Calu3 (cell line): ENCODE measurements around the gene FMN2. TPM values are rescaled to one million over a fixed set of nuclear protein-coding genes. Genes with fewer than 3 reads are reported as not detected.

Experiments
- BruUV-seq: library from RNA; stranded (reverse); fragments of 400-500 nt; replicated peaks from 2 replicates; lab custom pipeline; 2021; lab: Mats Ljungman, UMichigan
- CTCF ChIA-PET: fragments of 300-600 bp; sonication (Branson Sonifier 250); formaldehyde crosslinking; loops from one replicate; lab custom pipeline; 2022; ENCODE audit warnings: antibody characterized with exemption; lab: Charles Lee
- DNase-seq: peaks from one replicate; pipeline ENCODE4 v3.0.0; 2022
- H3K27ac Mint-ChIP-seq: one replicate; pipeline ENCODE4 v1.8.0; 2022; ENCODE audit warnings: mixed read lengths; ENCODE audit not compliant: unreplicated experiment
- H3K27me3 Mint-ChIP-seq: one replicate; pipeline ENCODE4 v1.8.0; 2022; ENCODE audit warnings: mixed read lengths; ENCODE audit not compliant: unreplicated experiment
- H3K36me3 Mint-ChIP-seq: one replicate; pipeline ENCODE4 v1.8.0; 2022; ENCODE audit warnings: mild to moderate bottlenecking, moderate library complexity, mixed read lengths; ENCODE audit not compliant: insufficient read depth, unreplicated experiment
- H3K4me1 Mint-ChIP-seq: one replicate; pipeline ENCODE4 v1.8.0; 2022; ENCODE audit warnings: mild to moderate bottlenecking, low read depth, mixed read lengths; ENCODE audit not compliant: unreplicated experiment
- H3K4me3 Mint-ChIP-seq: one replicate; pipeline ENCODE4 v1.8.0; 2022; ENCODE audit warnings: mild to moderate bottlenecking, low read depth, moderate library complexity, mixed read lengths; ENCODE audit not compliant: unreplicated experiment
- H3K9me3 Mint-ChIP-seq: one replicate; pipeline ENCODE4 v1.8.0; 2022; ENCODE audit warnings: low read depth, mixed read lengths; ENCODE audit not compliant: unreplicated experiment
- intact Hi-C: fragments of 100-400 bp; cut with micrococcal nuclease; formaldehyde crosslinking; loops from one replicate; pipeline ENCODE4 v1.10.0; 2022; ENCODE audit not compliant: unreplicated experiment
- total RNA-seq: library from RNA; stranded (reverse); gene quantifications from 2 replicates; pipeline ENCODE4 v1.2.3, GENCODE V29; 2022
- TF ChIP-seq, protein P1 (sequence below): fragments of 200-600 bp; IDR thresholded peaks from one replicate; pipeline ENCODE4 v1.8.0; 2022; ENCODE audit warnings: antibody characterized with exemption; ENCODE audit not compliant: unreplicated experiment

The FMN2 gene
- total RNA-seq, 1 experiment from 2014 or later: 0.12 TPM

DNA sequence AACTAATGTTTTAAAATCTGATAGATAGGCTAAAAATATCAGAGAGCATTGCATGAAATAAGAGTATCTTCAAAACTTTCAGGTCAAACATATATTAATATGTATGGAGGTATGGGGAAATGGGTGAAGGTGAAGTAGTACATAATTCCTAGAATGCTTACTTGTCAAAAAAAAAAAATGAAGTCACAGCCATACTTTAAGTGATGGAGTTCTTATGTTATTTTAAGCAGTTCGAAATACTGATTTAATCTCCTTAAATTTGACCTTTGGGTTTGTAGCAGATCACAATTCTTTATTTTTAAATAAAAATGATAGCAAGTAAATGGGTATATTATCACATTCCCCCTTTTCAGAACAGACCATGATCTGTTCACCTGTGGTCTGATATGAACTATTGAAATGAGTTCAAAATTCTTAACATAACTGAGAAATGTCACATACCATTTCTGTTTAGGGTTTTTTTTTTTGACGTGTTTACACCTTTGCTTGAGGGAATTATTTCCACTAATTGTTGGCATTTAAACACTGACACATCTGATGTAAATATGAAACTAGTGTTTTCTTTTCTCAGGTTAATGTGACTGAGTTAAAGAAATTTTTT lies 300.1 kb downstream of the FMN2 start:
- H3K9me3 Mint-ChIP-seq: peaks cover 7% of the 10 kb centered on the region
- no peaks in the 10 kb centered on the region for H3K36me3 Mint-ChIP-seq
- no TSS peak for BruUV-seq
- no peak for DNase-seq
- no peaks in the 10 kb centered on the region for H3K4me1 Mint-ChIP-seq
- no peak overlapping the region for H3K27ac Mint-ChIP-seq
- TF ChIP-seq, protein P1, sequence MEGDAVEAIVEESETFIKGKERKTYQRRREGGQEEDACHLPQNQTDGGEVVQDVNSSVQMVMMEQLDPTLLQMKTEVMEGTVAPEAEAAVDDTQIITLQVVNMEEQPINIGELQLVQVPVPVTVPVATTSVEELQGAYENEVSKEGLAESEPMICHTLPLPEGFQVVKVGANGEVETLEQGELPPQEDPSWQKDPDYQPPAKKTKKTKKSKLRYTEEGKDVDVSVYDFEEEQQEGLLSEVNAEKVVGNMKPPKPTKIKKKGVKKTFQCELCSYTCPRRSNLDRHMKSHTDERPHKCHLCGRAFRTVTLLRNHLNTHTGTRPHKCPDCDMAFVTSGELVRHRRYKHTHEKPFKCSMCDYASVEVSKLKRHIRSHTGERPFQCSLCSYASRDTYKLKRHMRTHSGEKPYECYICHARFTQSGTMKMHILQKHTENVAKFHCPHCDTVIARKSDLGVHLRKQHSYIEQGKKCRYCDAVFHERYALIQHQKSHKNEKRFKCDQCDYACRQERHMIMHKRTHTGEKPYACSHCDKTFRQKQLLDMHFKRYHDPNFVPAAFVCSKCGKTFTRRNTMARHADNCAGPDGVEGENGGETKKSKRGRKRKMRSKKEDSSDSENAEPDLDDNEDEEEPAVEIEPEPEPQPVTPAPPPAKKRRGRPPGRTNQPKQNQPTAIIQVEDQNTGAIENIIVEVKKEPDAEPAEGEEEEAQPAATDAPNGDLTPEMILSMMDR: no peak
- H3K27me3 Mint-ChIP-seq: no peaks in the 10 kb centered on the region
- intact Hi-C loops: no loop called here
- CTCF ChIA-PET: no interaction called here
- no peak overlapping the region for H3K4me3 Mint-ChIP-seq

- intact Hi-C loops: no loop called here
- peaks cover 7% of the 10 kb centered on the region for H3K9me3 Mint-ChIP-seq
- no peak overlapping the region for H3K4me3 Mint-ChIP-seq
- DNase-seq: no peak
- TF ChIP-seq, protein P1: no peak
- BruUV-seq: no TSS peak
- CTCF ChIA-PET: no interaction called here
- no peak overlapping the region for H3K27ac Mint-ChIP-seq
- no peaks in the 10 kb centered on the region for H3K36me3 Mint-ChIP-seq
- no peaks in the 10 kb centered on the region for H3K4me1 Mint-ChIP-seq
- no peaks in the 10 kb centered on the region for H3K27me3 Mint-ChIP-seq
Measured at GRCh38 chr1:240394353-240394752, 302.7 kb downstream of the FMN2 start.

DNA sequence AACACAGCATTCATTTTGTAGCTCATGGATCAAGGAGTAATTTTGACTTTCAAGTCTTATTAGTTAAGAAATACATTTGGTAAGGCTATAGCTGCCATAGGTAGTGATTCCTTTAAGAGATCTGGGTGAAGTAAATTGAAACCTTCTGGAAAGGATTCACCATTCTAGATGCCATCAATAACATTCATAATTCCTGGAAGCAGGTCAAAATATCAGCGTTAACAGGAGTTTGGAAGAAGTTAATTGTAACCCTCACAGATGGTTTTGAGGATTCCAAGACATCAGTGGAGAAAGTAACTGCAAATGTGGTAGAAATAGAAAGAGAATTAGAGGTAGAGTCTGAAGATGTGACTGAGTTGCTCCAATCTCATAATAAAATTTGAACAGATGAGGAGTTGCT lies 303.7 kb downstream of the FMN2 start:
- H3K27ac Mint-ChIP-seq: no peak overlapping the region
- no peak for DNase-seq
- TF ChIP-seq, protein P1: no peak
- H3K27me3 Mint-ChIP-seq: no peaks in the 10 kb centered on the region
- H3K4me3 Mint-ChIP-seq: no peak overlapping the region
- CTCF ChIA-PET: no interaction called here
- intact Hi-C loops: no loop called here
- no peaks in the 10 kb centered on the region for H3K4me1 Mint-ChIP-seq
- H3K9me3 Mint-ChIP-seq: peaks cover 7% of the 10 kb centered on the region
- no TSS peak for BruUV-seq
- H3K36me3 Mint-ChIP-seq: no peaks in the 10 kb centered on the region

DNA sequence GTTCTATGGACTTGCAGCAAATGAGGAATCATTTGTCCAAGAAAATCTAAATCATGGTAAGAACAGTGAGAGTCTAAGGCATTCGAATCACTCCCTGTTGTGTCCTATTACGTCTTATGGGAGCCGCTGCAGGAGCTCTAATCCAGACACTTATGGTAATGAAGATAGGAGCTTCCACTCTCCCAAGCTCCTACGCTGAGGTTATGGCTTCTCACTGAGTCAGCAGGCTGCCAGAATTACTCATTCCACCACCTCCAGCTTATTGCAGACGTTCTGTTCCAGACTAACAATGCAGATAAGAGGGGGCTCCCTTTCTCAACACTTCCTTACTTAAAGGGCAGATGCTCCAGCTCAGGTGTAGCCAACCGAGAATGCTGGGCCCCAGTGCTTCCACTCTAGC lies 307.7 kb downstream of the FMN2 start:
- no peaks in the 10 kb centered on the region for H3K4me1 Mint-ChIP-seq
- no peak for DNase-seq
- H3K9me3 Mint-ChIP-seq: no peaks in the 10 kb centered on the region
- no peak overlapping the region for H3K4me3 Mint-ChIP-seq
- no peak overlapping the region for H3K27ac Mint-ChIP-seq
- H3K36me3 Mint-ChIP-seq: no peaks in the 10 kb centered on the region
- CTCF ChIA-PET: interaction anchor here (1.5 kb wide), 1 partner anchor 11 kb away, joined by 3 read pairs; no protein-coding TSS in a partner anchor
- H3K27me3 Mint-ChIP-seq: no peaks in the 10 kb centered on the region
- TF ChIP-seq, protein P1: no peak
- BruUV-seq: no TSS peak
- intact Hi-C loops: no loop called here
